Measurements from ENCODE around the gene PCYT1A.

The PCYT1A gene

GRCh38 chr3:196194542-196194915 is 93.0 kb downstream of the PCYT1A start:
- TF ChIP-seq CREB5 (CRISPR knock-in tag; IDR thresholded peaks at IDR 0.05; ENCODE audit: low read depth) (no peak), OSR1 (CRISPR knock-in tag; IDR thresholded peaks at IDR 0.05) (no peak), ISL1 (CRISPR knock-in tag; IDR thresholded peaks at IDR 0.05) (no peak), PPARA (CRISPR knock-in tag; IDR thresholded peaks at IDR 0.05; ENCODE audit: borderline replicate concordance) (no peak), GLIS3 (CRISPR knock-in tag; IDR thresholded peaks at IDR 0.05) (no peak), RARB (CRISPR knock-in tag; IDR thresholded peaks at IDR 0.05) (no peak), ESRRG (CRISPR knock-in tag; IDR thresholded peaks at IDR 0.05) (no peak), ZNF8 (CRISPR knock-in tag; IDR thresholded peaks at IDR 0.05) (no peak)
- TF ChIP-seq, protein P1, sequence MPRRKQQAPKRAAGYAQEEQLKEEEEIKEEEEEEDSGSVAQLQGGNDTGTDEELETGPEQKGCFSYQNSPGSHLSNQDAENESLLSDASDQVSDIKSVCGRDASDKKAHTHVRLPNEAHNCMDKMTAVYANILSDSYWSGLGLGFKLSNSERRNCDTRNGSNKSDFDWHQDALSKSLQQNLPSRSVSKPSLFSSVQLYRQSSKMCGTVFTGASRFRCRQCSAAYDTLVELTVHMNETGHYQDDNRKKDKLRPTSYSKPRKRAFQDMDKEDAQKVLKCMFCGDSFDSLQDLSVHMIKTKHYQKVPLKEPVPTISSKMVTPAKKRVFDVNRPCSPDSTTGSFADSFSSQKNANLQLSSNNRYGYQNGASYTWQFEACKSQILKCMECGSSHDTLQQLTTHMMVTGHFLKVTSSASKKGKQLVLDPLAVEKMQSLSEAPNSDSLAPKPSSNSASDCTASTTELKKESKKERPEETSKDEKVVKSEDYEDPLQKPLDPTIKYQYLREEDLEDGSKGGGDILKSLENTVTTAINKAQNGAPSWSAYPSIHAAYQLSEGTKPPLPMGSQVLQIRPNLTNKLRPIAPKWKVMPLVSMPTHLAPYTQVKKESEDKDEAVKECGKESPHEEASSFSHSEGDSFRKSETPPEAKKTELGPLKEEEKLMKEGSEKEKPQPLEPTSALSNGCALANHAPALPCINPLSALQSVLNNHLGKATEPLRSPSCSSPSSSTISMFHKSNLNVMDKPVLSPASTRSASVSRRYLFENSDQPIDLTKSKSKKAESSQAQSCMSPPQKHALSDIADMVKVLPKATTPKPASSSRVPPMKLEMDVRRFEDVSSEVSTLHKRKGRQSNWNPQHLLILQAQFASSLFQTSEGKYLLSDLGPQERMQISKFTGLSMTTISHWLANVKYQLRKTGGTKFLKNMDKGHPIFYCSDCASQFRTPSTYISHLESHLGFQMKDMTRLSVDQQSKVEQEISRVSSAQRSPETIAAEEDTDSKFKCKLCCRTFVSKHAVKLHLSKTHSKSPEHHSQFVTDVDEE (CRISPR knock-in tag; IDR thresholded peaks at IDR 0.05), result no peak
- TF ChIP-seq, protein P2, sequence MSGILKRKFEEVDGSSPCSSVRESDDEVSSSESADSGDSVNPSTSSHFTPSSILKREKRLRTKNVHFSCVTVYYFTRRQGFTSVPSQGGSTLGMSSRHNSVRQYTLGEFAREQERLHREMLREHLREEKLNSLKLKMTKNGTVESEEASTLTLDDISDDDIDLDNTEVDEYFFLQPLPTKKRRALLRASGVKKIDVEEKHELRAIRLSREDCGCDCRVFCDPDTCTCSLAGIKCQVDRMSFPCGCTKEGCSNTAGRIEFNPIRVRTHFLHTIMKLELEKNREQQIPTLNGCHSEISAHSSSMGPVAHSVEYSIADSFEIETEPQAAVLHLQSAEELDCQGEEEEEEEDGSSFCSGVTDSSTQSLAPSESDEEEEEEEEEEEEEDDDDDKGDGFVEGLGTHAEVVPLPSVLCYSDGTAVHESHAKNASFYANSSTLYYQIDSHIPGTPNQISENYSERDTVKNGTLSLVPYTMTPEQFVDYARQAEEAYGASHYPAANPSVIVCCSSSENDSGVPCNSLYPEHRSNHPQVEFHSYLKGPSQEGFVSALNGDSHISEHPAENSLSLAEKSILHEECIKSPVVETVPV (CRISPR knock-in tag; IDR thresholded peaks at IDR 0.05), result no peak
- TF ChIP-seq, protein P3, sequence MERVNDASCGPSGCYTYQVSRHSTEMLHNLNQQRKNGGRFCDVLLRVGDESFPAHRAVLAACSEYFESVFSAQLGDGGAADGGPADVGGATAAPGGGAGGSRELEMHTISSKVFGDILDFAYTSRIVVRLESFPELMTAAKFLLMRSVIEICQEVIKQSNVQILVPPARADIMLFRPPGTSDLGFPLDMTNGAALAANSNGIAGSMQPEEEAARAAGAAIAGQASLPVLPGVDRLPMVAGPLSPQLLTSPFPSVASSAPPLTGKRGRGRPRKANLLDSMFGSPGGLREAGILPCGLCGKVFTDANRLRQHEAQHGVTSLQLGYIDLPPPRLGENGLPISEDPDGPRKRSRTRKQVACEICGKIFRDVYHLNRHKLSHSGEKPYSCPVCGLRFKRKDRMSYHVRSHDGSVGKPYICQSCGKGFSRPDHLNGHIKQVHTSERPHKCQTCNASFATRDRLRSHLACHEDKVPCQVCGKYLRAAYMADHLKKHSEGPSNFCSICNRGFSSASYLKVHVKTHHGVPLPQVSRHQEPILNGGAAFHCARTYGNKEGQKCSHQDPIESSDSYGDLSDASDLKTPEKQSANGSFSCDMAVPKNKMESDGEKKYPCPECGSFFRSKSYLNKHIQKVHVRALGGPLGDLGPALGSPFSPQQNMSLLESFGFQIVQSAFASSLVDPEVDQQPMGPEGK (CRISPR knock-in tag; IDR thresholded peaks at IDR 0.05; ENCODE audit: borderline replicate concordance), result no peak
- ATAC-seq, result no peak

DNA sequence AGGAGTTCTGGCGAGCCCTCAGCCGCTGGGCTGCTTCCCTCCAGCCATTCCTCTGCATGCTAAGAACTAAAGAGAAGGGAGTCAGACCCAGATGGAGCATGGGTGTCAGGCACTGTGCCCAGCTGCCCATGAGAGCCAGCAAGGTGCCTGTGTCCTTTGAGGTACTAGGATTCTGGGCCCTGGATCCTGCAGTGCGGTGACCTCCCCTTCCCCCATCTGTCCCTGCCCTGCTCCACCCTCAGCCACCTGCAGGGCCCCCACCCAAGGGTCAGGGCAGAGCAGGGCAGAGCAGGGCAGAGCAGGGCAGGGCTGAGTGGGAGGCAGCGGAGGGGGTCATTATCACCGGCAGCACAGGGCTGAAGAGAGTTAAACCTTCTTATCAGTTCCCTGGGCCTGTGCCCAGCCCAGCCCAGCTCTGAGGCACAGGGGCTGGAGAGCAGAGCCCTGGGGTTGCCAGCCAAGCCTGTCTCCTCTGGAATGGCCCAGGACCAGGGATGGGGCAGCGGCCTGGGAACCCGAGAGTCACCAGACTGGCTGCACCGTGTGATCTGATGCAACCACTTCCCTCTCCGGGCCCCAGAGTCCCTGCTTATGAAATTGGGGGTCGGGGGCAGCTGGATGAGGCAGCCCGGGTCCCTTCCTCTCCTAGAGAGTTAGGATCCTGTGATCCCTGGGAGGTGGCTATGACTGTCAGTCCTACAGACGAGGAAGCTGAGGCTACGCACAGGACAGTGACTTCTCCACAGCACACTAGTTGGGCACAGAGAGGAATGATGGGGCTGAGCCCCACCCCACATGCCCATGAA is 93.6 kb downstream of the PCYT1A start:
- TF ChIP-seq, protein P2 (CRISPR knock-in tag; IDR thresholded peaks at IDR 0.05), result no peak
- TF ChIP-seq TOX (CRISPR knock-in tag; IDR thresholded peaks at IDR 0.05; ENCODE audit: borderline replicate concordance), result no peak
- no peak for TF ChIP-seq OSR1 (CRISPR knock-in tag; IDR thresholded peaks at IDR 0.05)
- TF ChIP-seq, protein P1 (CRISPR knock-in tag; IDR thresholded peaks at IDR 0.05), result no peak
- TF ChIP-seq ZNF565 (CRISPR knock-in tag; conservative IDR thresholded peaks at IDR 0.05; ENCODE audit: low read depth), result no peak
- TF ChIP-seq ARNTL (CRISPR knock-in tag; IDR thresholded peaks at IDR 0.05; ENCODE audit: borderline replicate concordance, low read depth), result no peak
- no peak for TF ChIP-seq ZFP3 (CRISPR knock-in tag; IDR thresholded peaks at IDR 0.05)
- TF ChIP-seq SNAI2 (CRISPR knock-in tag; IDR thresholded peaks at IDR 0.05), result no peak
- no peak for TF ChIP-seq POU6F1 (CRISPR knock-in tag; IDR thresholded peaks at IDR 0.05; ENCODE audit: borderline replicate concordance, low read depth)
- ATAC-seq, result no peak; the same call in 2 of the 3 replicates

Data from SK-N-SH treated with all-trans-retinoic acid at 6 μM for 48 hours (cell line).